Epithelial cell of esophagus (primary cell): ENCODE data around the gene HSPA5.

ENCODE experiments used
- DNase-seq: peaks from one replicate; pipeline ENCODE4 v3.0.0; 2010; ENCODE audit warnings: low read depth
- H3K4me3 ChIP-seq: 2 replicates; pipeline ENCODE4 v1.5.1; 2011; ENCODE audit warnings: mild to moderate bottlenecking, low read length, control low read depth
- TF ChIP-seq, protein P1 (sequence below): IDR thresholded peaks from 2 replicates; pipeline ENCODE4 v1.5.1; 2011; ENCODE audit warnings: low read depth, mild to moderate bottlenecking, low read length, control low read depth, inconsistent platforms; ENCODE audit not compliant: insufficient read depth; ENCODE audit errors: missing control alignments

HSPA5 gene

DNA sequence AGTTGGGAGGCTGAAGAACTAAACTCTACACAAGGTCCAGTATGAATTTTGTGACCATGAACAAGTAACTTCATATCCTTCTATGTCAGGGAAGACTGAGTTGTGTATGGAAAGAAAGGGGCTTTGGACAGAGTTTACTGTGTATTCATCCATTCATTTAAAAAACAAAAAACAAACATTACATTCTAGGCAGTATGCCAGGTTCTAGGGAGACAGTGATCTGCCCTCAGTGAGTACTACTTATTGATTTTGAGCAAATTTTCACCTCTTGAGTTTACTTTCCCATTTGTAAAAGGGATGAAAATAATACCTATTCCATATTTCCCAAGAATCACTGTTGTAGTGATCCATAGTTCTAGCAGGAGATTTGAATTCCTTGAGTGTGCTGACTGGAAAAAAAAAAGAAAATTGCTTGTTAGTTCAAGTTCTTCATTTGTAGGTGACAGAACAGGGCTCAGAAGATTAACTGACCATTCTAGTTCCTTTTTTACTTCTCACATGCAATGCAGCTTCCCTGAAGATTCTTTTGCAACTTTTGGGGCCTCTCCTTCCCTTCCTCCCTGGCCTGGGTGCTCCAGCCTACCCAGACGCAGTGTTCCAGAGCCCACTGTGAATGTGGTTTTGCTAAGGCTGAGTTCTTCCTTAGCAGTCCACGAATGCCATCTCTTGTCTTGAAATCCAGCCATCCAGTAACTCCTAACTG, 17.8 kb upstream of the HSPA5 start:
- TF ChIP-seq, protein P1, sequence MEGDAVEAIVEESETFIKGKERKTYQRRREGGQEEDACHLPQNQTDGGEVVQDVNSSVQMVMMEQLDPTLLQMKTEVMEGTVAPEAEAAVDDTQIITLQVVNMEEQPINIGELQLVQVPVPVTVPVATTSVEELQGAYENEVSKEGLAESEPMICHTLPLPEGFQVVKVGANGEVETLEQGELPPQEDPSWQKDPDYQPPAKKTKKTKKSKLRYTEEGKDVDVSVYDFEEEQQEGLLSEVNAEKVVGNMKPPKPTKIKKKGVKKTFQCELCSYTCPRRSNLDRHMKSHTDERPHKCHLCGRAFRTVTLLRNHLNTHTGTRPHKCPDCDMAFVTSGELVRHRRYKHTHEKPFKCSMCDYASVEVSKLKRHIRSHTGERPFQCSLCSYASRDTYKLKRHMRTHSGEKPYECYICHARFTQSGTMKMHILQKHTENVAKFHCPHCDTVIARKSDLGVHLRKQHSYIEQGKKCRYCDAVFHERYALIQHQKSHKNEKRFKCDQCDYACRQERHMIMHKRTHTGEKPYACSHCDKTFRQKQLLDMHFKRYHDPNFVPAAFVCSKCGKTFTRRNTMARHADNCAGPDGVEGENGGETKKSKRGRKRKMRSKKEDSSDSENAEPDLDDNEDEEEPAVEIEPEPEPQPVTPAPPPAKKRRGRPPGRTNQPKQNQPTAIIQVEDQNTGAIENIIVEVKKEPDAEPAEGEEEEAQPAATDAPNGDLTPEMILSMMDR = no peak
- no peak for DNase-seq
- no peak overlapping the region for H3K4me3 ChIP-seq

DNA sequence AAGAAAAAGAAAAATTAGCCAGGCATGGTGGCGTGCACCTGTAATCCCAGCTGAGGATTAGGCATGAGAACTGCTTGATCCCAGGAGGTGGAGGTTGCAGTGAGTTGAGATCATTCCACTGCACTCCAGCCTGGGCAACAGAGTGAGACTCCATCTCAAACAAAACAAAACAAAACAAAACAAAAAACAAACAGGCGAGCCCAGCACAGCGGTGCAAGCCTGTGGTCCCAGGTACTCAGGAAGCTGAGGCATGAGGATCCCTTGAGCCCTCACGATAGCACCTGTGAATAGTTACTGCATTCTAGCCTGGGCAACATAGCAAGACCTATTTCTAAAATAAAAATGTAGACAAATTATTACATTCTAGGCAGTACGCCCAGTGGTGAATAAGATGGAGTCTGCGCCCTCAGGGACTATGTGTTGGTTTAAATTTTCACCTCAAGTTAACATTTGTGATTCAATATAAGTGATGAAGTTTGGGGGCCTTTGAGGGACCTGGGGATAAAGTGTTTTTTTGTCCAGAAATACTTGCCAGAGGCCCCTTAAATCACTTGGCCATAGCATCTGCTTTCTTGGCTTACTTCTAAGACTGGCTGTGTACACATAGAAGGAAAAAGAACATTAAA, 17.1 kb upstream of the HSPA5 start:
- TF ChIP-seq, protein P1 = no peak
- H3K4me3 ChIP-seq = no peak overlapping the region
- no peak for DNase-seq

DNA sequence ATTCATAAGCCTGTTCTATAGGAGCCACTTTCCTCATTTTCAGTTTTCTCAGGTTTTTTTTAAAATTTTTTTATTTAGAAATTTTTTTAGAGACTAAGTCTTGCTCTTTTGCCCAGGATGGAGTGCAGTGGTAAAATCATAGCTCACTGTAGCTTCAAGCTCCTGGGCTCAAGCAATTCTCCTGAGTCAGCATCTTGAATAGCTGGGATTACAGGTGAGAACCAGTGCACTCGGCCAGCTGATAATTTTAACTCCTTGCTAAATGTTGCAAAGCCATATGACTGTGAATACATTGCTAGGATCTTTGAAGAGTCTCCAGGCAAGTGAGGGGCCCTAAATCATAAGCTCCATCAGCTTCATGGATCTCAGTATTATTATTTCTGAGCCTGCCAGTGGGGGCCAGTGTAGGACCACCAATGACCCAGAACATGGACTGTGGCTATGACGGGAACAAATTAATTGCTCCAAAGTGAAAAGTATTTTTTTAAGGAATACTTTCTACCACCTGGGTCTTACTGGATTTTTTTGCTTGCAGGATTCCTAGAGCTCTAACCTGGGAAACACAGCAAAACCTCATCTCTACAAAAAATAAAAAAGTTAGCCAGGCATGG, 14.7 kb upstream of the HSPA5 start:
- H3K4me3 ChIP-seq = no peak overlapping the region
- TF ChIP-seq, protein P1 = peak; percentile 34
- peak; percentile 37 for DNase-seq

DNA sequence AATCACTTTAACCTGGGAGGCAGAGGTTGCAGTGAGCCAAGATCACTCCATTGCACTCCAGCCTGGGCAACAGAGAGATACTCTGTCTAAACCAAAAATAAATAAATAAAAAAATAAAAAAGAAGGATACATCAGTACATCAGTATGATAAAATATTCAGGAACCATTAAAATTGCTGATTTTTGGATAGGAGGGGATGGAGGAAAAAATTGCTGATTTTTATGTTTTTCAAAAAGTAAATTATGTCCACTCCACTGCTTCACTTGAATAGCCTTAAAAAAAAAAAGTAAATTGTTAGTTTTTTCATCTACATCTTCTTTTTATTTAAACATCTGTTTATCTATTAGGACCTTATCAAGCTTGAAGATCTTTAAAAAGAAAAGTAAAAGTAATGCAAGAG, 13.1 kb upstream of the HSPA5 start:
- no peak for DNase-seq
- TF ChIP-seq, protein P1 = no peak
- H3K4me3 ChIP-seq = no peak overlapping the region

DNA sequence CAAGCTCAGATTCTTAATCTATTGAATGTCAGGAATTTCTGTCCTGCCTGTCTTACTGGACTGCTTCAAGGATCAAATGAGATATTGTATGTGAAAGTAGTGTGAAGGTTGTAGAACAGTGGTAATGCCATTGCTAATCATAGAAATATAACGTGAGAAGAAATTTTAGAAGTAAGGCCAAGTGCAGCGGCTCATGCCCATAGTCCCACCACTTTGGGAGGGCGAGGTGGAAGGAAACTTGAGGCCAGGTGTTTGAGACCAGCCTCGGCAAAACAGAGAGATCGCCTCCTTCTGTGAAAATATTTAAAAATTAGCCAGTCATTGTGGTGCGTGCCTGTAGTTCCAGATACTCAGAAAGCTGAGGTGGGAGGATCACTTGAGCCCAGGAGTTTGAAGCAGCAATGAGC, 5.1 kb upstream of the HSPA5 start:
- TF ChIP-seq, protein P1 = no peak
- DNase-seq = no peak
- no peak overlapping the region for H3K4me3 ChIP-seq

DNA sequence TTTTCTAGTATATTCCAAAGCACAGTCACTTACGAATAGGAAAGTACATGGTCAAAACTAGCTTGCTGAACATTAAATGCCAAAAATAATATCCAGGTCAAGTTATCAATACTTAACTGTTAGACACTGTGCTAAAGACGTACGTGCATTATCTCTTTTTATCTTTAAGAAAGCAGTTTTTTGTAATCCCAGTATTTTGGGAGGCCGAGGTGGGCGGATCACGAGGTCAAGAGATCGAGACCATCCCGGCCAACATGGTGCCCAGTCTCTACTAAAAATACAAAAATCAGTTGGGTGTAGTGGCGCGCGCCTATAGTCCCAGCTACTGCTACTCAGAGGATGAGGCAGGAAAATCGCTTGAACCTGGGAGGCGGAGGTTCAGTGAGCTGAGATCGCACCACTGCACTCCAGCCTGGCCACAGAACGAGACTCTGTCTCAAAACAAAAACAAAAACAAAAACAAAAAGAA, 2.7 kb upstream of the HSPA5 start:
- TF ChIP-seq, protein P1 = no peak
- H3K4me3 ChIP-seq = no peak overlapping the region

More for the DNA sequence above, 2.7 kb upstream of the HSPA5 start:
- no peak for DNase-seq
